ENCODE data around the gene SMPD1.

DNA sequence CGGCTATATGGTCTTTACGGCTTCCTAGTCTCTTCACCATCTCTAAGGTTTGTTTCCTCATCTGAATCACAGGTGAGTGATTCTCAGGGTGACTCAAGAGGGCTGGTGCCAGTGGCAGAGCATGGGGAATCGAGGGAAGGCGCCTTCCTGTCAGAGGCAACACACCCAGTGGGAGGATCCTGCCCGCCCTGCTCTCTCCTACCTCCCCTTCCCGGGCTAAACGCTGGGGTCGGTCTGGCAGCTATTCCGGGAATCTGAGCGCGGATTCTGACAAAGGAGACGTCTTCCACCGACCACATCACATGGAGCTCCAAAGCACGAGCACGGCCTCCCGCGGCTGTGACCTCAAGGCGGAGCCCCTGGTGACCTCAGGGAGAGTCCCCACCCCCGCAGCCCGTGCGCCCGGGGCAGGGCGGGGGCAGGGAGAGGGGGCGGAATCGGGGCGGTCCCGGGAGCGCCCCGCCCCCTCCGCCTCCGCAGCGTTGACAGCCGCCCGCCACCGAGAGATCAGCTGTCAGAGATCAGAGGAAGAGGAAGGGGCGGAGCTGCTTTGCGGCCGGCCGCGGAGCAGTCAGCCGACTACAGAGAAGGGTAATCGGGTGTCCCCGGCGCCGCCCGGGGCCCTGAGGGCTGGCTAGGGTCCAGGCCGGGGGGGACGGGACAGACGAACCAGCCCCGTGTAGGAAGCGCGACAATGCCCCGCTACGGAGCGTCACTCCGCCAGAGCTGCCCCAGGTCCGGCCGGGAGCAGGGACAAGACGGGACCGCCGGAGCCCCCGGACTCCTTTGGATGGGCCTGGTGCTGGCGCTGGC is at the start of gene SMPD1:
- TF ChIP-seq, protein P1, sequence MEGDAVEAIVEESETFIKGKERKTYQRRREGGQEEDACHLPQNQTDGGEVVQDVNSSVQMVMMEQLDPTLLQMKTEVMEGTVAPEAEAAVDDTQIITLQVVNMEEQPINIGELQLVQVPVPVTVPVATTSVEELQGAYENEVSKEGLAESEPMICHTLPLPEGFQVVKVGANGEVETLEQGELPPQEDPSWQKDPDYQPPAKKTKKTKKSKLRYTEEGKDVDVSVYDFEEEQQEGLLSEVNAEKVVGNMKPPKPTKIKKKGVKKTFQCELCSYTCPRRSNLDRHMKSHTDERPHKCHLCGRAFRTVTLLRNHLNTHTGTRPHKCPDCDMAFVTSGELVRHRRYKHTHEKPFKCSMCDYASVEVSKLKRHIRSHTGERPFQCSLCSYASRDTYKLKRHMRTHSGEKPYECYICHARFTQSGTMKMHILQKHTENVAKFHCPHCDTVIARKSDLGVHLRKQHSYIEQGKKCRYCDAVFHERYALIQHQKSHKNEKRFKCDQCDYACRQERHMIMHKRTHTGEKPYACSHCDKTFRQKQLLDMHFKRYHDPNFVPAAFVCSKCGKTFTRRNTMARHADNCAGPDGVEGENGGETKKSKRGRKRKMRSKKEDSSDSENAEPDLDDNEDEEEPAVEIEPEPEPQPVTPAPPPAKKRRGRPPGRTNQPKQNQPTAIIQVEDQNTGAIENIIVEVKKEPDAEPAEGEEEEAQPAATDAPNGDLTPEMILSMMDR (IDR thresholded peaks at IDR 0.05) = no peak
- peak in 3 of 4 donors; percentile 69 to 87 (median 80) for TF ChIP-seq POLR2A (IDR thresholded peaks at IDR 0.05)
